Measurements from ENCODE around the gene PANK3.

- TF ChIP-seq CTCF (IDR thresholded peaks at IDR 0.05; ENCODE audit: low read depth, low read length) (no peak), POLR2A (IDR thresholded peaks at IDR 0.05; ENCODE audit: extremely low read depth, insufficient read length) (no peak), MYC (IDR thresholded peaks at IDR 0.05; ENCODE audit: low read depth, low read length) (no peak)
Measured at GRCh38 chr5:168537176-168537575, 42.0 kb downstream of the PANK3 start.

All from NB4 (cell line).